NCI-H1092 treated with DMSO at 0.1 percent for 48 hours (cell line): Measurements from ENCODE around the gene APOC4.

Experiments
- DNase-seq: peaks from one replicate; lab custom pipeline; 2025; lab: John Stamatoyannopoulos, UW

The APOC4 gene

GRCh38 chr19:44993926-44994537 lies 52.0 kb downstream of the APOC4 start:
- DNase-seq = no peak
